HG03432 (cell line): Measurements from ENCODE around the gene MCM5.

Source experiments
- ATAC-seq: cut with Tn5 transposase; IDR thresholded peaks from one replicate; pipeline ENCODE4 v1.9.1; 2021; ENCODE audit warnings: mild to moderate bottlenecking, moderate library complexity; ENCODE audit not compliant: unreplicated experiment

The MCM5 gene

DNA sequence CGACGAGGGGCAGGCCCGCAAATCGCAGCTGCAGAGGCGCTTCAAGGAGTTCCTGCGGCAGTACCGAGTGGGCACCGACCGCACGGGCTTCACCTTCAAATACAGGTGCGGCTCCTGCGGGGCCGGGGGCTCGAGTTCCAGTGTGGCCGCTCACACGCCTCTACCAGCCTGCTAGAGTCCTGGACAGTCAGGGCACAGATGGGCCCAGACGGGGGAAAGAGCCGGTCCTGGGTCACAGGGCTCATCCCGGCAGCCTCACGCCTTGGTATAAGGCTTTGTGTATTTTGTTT is 506 bp downstream of the MCM5 start:
- peak; percentile 4 for ATAC-seq

DNA sequence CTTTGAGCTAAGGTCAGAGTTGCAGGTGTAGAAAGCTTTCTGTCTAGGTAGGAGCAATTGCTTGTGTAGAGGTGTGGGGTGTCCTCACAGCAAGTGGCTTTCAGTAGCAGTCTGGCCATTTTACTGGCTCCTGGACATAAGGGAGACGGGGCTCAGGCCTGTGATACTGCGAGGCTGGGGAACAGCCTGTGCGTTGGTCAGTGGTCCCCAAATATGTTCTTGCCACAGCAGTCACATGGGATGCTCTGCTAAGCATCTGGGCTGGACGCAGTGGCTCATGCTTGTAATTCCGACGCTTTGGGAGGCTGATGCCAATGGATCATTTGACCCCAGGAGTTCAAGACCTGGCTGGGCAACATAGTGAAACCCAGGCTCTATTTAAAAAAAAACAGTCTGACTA is 1.9 kb downstream of the MCM5 start:
- ATAC-seq, result no peak

DNA sequence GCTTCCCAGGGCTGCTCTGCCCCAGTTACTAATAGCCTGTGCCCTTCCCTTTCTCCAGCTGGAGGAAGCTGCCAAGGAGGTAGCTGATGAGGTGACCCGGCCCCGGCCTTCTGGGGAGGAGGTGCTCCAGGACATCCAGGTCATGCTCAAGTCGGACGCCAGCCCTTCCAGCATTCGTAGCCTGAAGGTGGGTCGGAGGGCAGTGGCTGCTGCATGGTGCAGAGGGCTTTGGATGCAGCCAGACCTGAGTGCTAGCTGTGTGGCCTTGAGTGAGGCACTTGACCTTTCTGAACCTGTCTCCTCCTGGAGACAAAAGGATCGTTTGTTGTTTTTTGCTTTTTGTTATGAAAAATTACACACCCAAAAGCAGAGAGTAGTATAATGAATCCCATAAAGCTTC is 3.4 kb downstream of the MCM5 start:
- no peak for ATAC-seq

DNA sequence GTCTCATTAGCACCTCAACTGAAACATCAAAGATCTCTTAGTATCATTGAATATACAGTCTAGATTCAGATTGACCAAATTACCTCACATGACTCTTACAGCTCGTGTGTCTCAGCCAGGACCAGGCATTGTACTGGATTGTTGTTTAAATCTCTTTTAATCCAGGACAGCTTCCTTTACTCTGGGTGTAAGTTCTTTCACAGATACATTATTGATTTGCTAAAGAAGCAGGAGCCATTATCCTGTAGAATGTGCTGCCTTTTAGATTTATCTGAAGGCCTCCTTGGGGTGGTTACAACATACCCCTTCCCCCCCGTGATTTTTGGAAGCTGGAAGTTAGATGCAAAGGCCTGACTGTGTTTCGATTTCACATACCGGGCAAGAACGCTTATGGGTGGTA is 4.2 kb downstream of the MCM5 start:
- ATAC-seq, result no peak

DNA sequence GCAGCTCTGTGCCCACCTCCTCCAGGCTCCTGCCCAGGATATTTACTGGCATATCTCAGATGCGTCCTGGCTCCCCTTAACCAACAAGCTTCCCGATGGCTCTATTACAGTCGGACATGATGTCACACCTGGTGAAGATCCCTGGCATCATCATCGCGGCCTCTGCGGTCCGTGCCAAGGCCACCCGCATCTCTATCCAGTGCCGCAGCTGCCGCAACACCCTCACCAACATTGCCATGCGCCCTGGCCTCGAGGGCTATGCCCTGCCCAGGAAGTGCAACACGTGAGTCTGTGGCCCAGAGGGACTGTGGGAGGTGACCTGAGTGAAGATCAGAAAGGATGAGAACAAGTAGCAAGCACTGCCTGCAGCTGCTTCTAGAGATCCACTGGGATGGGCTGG is 6.5 kb downstream of the MCM5 start:
- ATAC-seq, result no peak

DNA sequence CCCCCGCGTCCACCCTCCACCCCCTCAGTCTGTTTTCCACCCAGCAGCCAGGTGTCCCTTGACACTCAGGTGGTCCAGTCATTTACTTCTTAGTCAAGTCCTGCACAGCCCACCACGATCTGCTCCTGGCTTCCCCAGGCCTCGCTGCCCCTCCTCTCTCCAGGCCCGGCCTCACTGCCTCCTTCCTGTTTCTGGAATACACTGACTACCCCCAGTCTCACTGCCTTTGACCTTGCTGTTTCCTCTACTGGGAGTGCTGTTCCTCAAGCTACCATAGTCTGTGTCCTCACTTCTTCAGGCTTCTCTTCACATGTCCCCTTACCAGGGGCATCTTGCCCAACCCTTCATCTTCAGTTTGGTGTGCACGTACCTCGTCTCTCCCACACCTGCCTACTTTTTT is 7.4 kb downstream of the MCM5 start:
- no peak for ATAC-seq

DNA sequence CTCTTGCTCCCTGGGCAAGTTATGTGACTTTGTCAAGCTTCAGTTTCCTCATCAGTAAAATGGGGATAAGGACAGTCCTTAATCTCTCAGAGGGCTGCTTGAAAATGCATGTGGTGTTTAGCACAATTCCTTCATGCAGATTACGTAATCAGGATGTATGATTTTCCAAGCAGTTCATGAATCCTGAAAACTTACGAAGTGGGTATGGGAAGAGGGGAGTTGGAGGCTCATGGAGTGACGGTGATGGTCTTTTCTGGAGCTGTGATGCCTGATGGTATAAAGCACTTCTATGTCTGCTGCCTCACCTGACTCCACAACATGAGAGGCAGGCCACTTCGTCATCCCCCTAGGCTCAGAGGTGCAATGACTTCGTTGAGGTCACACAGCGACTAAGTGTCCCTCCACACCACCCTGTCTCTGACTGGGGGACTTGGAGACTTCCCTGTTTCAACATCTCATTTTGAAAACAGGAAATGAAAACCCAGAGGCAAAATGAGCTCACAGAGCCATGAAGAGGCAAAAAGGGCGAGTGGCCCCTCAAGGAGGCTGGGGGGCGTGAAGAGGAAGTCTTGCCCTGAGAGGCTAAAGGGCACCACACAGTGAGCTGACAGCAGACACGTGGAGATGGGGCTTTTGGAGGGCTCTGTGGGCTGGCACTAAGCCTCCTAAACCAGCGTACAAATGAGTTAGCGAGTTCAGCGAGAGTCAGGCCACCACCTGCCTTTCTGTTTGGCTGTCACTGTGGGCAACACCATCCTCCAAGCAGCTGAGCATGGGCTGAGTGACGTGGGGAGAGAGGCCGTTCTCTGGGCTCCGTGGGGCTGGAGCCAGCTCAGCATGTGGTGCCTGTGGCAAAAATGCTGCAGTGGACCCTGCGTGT is 10.1 kb downstream of the MCM5 start:
- peak; percentile 79 for ATAC-seq

DNA sequence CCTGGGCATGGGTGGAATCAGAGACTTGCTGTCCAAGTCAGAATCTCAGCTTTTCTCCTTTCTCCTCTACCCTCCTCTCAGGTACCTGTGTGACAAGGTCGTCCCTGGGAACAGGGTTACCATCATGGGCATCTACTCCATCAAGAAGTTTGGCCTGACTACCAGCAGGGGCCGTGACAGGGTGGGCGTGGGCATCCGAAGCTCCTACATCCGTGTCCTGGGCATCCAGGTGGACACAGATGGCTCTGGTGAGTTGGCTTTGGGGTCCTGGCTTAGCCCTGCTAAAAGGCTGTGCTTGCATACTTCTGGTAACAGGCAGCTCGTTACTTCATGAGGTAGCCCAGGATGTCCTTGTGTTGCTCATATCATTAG is 10.7 kb downstream of the MCM5 start:
- no peak for ATAC-seq

DNA sequence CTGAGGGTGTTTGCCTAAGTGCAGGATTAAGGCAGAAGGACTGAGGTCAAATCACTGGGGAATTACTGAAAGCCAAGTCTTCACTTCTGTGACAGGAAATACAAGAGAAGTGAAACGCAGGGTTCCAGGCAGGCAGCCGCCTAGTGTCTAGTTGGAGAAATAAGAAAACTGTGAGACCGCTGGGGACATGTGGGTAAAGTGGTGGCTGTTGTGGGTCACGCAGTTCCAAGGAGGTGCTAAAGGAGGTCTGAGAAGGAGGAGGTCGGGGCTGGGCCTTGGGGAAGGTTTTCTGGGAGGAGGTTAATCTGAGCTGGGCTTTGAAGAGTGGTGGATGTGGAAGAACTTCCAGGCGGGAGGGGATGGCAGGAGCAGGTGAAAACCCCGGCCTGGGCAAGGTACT is 11.2 kb downstream of the MCM5 start:
- ATAC-seq, result peak; percentile 21

DNA sequence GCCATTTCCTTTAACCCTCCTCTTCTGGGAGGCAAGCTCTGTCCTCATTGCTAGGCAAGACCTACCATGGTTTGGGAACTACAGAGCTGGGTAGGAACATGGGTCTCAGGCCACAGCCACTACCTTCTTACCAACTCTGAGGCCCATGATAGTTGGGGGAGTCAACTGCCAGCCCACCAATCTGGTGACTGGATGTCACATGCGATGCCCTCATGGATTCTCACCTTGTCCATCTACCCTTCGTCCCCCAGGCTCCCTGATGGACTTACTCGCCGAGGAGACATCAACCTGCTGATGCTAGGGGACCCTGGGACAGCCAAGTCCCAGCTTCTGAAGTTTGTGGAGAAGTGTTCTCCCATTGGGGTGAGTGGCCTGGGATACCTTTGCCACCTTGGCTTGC is 13.7 kb downstream of the MCM5 start:
- no peak for ATAC-seq

DNA sequence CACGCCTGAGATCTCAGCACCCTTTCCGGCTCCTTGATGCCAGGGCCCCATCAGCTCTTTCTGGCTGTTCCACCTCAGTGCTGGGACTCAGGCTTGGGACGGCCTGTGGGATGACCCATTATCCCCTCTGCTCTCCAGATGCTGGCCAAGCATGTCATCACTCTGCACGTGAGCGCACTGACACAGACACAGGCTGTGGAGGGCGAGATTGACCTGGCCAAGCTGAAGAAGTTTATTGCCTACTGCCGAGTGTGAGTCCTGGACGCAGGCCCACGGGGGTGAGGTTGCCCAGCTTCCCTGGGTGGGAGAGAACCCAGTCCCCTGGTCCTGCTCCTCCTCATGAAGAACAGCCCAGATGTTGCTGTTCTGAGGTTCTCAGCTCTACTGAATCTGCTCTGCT is 17.7 kb downstream of the MCM5 start:
- no peak for ATAC-seq

DNA sequence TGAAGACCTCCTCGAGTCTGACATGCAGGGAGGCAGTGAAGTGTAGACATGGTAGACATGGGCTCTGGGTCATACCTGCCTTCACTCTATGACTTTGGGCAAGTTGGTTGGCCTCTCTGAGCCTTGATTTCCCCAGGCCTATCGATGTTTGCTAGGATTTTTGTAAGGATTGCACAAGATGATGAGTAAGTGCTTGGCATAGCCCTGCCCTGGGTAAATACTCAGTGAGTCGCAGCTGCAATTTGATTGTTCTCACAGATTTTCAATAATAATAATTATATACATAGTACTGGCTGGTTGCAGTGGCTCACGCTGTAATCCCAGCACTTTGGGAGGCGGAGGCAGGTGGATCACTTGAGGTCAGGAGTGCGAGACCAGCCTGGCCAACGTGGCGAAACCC is 18.1 kb downstream of the MCM5 start:
- no peak for ATAC-seq

DNA sequence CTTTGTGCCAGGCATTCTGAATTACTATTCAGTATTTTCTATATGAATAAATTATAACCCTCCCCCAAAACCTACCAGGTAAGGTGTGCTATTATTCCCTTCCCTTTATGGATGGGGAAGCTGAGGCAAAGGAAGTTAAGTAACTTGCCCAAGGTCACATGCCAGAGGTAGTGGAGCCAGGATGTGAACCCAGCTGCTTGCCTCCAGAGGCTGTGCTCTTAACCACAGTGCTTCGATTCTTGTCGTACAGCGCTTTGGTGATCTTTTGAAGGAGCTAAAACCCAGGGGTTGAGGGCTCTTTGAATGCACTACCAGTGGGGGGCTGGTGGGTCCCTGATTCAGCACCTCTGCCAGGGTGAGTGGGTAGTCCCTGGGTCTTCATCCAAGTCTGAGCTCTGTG is 18.8 kb downstream of the MCM5 start:
- no peak for ATAC-seq

DNA sequence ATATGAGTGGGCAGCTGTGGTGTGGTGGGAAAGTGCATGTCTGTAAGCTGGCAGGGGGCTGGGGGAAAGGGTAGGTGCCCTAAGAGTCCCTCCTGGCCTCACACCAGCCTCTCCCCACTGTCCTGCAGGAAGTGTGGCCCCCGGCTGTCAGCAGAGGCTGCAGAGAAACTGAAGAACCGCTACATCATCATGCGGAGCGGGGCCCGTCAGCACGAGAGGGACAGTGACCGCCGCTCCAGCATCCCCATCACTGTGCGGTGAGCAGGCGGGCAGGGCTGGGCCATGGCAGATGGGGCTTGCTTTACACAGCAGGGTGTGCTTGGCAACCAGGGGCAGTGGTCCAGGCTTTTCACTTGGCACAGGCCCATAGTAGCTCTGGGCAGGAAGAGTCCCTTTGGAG is 19.8 kb downstream of the MCM5 start:
- ATAC-seq, result no peak

DNA sequence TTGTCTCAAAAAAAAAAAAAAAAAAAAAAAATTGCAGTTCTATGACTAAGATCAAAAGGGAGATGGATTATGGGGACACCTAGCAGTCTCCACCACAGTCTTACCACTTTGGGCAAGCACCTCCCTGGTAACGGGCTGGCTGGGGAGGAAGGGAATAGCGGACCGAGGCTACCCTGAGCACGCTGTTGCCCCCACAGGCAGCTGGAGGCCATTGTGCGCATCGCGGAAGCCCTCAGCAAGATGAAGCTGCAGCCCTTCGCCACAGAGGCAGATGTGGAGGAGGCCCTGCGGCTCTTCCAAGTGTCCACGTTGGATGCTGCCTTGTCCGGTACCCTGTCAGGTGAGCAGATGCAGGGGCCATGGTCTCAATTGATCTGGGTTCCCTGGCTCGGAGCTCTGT is 21.2 kb downstream of the MCM5 start:
- ATAC-seq, result no peak

DNA sequence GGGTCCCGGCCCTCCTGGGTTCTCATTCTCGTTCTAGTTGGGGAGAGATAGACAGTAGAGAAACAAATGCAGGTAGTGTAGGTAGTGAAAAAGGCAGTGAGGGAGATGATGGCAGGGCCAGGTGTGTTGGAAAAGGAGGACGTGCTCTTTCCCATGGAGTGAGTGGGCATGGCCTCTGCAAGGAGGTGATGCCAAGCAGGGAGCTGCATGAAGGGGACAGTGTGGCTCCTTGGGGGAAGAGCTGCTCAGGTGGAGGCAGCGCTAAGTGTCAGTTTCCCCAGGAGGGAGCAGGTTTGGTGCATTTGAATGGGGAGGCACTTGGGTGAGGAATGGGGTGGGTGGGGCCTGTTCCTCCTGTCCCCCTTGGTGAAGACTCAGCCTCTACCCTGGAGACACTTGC is 22.2 kb downstream of the MCM5 start:
- no peak for ATAC-seq

DNA sequence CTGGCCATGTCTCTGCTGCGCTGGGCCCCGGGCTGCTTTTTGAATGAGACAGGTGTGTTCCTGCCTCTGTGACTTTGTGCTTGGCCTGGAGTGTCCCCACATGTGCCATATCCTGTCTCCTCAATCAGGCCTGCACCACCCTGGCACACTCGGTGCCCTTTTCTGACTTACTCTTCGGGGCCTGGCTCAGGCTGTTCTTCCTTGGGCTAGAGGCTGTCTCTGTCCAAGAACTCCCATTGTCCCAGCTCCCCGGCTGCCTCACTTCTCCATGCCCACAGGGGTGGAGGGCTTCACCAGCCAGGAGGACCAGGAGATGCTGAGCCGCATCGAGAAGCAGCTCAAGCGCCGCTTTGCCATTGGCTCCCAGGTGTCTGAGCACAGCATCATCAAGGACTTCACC is 23.0 kb downstream of the MCM5 start:
- no peak for ATAC-seq

DNA sequence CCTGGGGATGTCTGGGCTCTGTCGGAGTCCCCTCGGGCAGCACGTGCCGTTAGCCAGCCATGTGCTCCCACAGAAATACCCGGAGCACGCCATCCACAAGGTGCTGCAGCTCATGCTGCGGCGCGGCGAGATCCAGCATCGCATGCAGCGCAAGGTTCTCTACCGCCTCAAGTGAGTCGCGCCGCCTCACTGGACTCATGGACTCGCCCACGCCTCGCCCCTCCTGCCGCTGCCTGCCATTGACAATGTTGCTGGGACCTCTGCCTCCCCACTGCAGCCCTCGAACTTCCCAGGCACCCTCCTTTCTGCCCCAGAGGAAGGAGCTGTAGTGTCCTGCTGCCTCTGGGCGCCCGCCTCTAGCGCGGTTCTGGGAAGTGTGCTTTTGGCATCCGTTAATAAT is 24.1 kb downstream of the MCM5 start:
- ATAC-seq, result no peak

DNA sequence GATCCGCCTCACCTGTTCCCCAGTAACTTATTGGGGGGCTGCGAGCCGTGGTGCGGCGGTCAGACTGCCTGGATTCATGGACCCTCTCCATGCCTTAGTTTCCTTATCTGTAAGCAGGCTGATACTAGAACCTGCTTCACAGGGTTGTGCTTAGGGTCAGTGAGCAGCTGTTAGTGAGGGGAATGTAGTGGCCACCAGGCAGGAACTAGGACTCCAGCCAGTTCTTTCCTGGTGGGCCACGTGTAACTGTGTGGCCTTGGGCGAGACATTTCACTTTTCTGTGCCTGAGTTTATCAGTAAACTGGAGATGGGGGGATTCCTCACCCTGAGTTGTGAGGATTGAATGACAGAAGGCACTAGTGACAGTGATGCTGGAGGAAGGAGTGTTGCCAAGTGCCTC is 24.8 kb downstream of the MCM5 start:
- ATAC-seq, result no peak

DNA sequence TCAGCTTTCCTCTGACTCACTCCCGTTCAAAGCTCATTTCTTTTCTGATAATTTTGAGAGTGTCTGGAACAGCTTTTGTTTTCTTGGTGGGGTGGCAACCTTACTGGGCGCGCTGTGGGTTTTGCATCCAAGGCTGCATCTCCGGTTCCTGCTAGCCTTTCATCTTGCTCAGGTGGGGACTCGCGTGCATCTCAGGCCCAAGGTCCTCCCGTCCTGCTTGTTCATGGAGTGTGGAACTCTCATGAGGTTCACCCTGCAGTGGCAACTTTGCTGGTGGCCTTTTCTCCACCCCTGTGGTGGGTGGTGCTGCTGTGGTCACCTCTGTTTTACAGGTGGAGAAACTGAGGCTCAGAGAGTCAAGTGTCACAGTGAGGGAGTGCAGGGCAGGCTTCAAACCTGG is 25.6 kb downstream of the MCM5 start:
- no peak for ATAC-seq

DNA sequence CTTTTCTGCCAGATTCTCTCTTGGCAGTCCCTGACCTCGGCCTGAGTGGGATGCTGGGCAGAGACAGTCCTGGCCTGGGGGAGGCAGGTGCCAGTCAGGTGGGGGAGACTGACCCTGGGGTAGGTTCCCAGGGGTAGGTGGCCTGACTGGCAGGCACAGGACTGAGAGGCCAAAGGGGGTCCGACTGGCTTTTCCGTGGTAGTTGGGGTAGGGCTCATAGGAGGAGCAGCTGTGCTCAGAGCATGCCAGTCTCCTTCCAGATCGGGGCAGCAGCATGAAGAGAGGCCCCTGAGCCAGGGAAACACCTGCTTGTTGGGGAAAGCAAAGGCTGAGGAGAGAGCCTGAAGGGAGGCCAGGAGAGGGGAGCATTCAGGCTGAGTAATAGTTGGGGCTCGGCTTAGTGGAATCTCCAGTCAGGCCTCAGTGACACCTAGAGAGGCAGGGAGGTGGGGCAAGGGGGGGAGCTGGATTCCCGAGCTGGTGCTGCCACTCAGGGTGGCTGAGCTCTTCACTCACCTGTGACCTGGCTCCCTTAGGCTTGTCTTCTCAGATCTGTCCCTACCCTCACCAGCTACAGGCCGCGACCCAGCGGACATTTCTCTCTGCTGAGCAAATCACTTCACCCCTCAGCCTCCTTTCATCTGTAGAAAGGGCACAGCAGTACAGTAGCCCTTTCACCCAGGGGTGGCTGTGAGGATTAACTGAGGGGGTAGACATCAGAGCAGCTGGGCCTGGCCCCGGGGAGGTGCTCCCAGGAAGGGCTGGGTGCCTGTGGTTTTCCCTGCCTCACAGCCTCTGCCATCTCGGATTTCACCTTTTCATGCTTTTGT is 26.2 kb downstream of the MCM5 start:
- ATAC-seq, result no peak

DNA sequence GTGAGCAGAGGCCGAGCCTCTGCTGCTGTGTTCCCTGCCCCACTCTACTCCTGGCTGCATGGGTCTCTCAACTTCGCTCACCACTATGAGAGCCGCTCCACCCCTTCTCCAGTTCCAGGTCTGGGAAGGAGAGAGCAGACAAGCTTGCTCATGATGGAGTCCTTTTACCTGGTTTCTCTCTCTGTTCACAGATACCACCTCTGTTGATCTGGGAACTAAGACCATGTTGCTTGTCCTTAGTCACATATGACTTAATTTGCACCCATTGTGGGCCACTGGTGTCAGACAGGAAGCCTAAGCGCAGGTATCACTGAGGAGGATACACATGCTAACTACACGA is 26.8 kb downstream of the MCM5 start:
- no peak for ATAC-seq

DNA sequence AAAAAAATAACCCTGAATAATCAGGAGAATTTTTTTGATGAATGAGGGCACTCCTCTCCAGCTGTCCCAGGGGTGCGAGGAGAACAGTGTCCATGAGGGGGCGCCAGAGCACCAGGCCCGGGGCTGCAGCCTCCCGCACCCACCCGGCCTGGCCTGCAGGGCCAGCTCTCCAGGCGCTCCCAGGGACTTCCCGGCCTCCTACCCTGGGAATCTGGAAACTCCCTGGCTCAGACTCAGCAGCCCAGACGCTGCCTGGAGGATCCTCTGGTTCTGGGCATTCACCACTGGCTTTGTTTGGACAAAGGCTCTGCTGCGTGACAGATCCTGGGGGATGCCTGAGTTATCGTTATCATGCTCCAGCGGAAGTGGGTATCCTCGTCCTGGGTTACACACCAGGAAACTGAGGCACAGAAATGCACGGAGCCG is 31.0 kb downstream of the MCM5 start:
- ATAC-seq, result no peak
